Transverse colon (tissue), 4 donors: ENCODE data around the gene E2F2.

Source experiments
- CTCF ChIP-seq, 5 experiments: fragments of 200-600 bp in 3 of 5; fragments of 450-650 bp in 2 of 5; sonication (generic) in 3 of 5; IDR thresholded peaks; 1 replicate in 2 of 5; 2 replicates in 3 of 5; pipeline ENCODE4 v1.5.1; 2016 to 2017; ENCODE audit warnings: antibody characterized with exemption in 5 of 5, inconsistent platforms in 3 of 5, mild to moderate bottlenecking in 2 of 5, moderate library complexity in 1 of 5
- POLR2AphosphoS5 ChIP-seq, 3 donors: sonication (generic); formaldehyde crosslinking; IDR thresholded peaks; one replicate each; pipeline ENCODE4 v1.6.1; 2016; ENCODE audit warnings: antibody characterized with exemption in 3 of 3

- TF ChIP-seq CTCF (IDR thresholded peaks at IDR 0.05): no peak
- no peak for TF ChIP-seq POLR2AphosphoS5 (IDR thresholded peaks at IDR 0.05)
Measured at GRCh38 chr1:23515905-23516304, 15.1 kb downstream of the E2F2 start.
